Type B pancreatic cell (in vitro differentiated cells): ENCODE data around the gene IKZF4. TPM values are rescaled to one million over a fixed set of nuclear protein-coding genes. Genes with fewer than 3 reads are reported as not detected.
"Not testable (repeated sequence)": the region's sequence is repeated elsewhere in the genome, so short reads cannot be mapped to it uniquely, and the experiment has no call there.

Experiments used
- DNase-seq: peaks from one replicate; pipeline ENCODE4 v3.0.0; 2021; ENCODE audit warnings: mixed read lengths; ENCODE audit not compliant: unreplicated experiment; ENCODE audit errors: extremely low spot score
- H3K27ac Mint-ChIP-seq: 2 replicates; pipeline ENCODE4 v1.8.0; 2021; ENCODE audit warnings: mild to moderate bottlenecking, mixed read lengths
- H3K27me3 Mint-ChIP-seq: 2 replicates; pipeline ENCODE4 v1.8.0; 2021; ENCODE audit warnings: mixed read lengths
- H3K36me3 Mint-ChIP-seq: 2 replicates; pipeline ENCODE4 v1.8.0; 2021; ENCODE audit warnings: mixed read lengths
- H3K4me1 Mint-ChIP-seq: one replicate; pipeline ENCODE4 v1.8.0; 2021; ENCODE audit warnings: mixed read lengths; ENCODE audit not compliant: unreplicated experiment
- H3K4me3 Mint-ChIP-seq: 2 replicates; pipeline ENCODE4 v1.8.0; 2021; ENCODE audit warnings: mild to moderate bottlenecking, mixed read lengths
- H3K9me3 Mint-ChIP-seq: 2 replicates; pipeline ENCODE4 v1.8.0; 2021; ENCODE audit warnings: mixed read lengths
- CTCF ChIP-seq: fragments of 200-600 bp; sonication (generic); conservative IDR thresholded peaks from 2 replicates; pipeline ENCODE4 v1.5.0; 2021; ENCODE audit warnings: antibody characterized with exemption, mild to moderate bottlenecking
- total RNA-seq: library from RNA; stranded (reverse); gene quantifications from 2 replicates; pipeline ENCODE4 v1.2.1, GENCODE V29; 2021; ENCODE audit warnings: low replicate concordance

Gene IKZF4
- total RNA-seq, 1 donor from 2014 or later, result 21.0 TPM

- DNase-seq, result no peak
- Mint-ChIP-seq H3K4me1 (peaks cover 27% of the 10 kb centered on the region), H3K27me3 (no peaks in the 10 kb centered on the region), H3K36me3 (peaks cover 17% of the 10 kb centered on the region), H3K4me3 (peak overlapping the region; percentile 98), H3K27ac (peak overlapping the region; percentile 96), H3K9me3 (no peaks in the 10 kb centered on the region)
- TF ChIP-seq CTCF, result no peak
Measured at GRCh38 chr12:56042843-56043242, 22.0 kb downstream of the IKZF4 start.

- no peak for DNase-seq
- H3K27me3 Mint-ChIP-seq, result no peaks in the 10 kb centered on the region
- no peak for TF ChIP-seq CTCF
- peak overlapping the region; percentile 42 for H3K27ac Mint-ChIP-seq
- peaks cover 17% of the 10 kb centered on the region for H3K36me3 Mint-ChIP-seq
- H3K9me3 Mint-ChIP-seq, result no peaks in the 10 kb centered on the region
- no peak overlapping the region for H3K4me3 Mint-ChIP-seq
- H3K4me1 Mint-ChIP-seq, result peaks cover 20% of the 10 kb centered on the region
Measured at GRCh38 chr12:56046027-56046780, 25.4 kb downstream of the IKZF4 start.

DNA sequence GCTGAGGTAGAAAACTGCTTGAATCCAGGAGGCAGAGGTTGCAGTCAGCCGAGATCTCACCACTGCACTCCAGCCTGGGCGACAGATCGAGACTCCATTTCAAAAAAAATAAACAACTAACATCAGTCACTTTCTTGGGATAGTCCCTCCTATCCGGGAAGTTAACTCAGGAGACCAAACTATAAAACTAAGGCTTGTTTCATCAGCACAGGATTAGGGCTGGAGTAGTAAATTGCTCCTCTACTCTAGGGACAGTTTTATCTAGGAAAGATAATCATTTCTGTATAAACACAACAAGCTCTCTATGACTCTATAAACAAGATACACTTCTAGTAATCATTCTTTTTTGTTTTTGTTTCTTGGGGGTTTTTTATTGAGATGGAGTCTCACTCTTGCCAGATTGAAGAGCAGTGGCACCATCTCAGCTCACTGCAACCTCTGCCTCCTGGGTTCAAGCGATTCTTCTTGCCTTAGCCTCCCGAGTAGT lies 32.6 kb downstream of the IKZF4 start:
- Mint-ChIP-seq H3K27me3 (no peaks in the 10 kb centered on the region), H3K36me3 (no peaks in the 10 kb centered on the region), H3K4me3 (no peak overlapping the region), H3K27ac (no peak overlapping the region), H3K9me3 (no peaks in the 10 kb centered on the region), H3K4me1 (no peaks in the 10 kb centered on the region)
- TF ChIP-seq CTCF, result no peak
- DNase-seq, result no peak

DNA sequence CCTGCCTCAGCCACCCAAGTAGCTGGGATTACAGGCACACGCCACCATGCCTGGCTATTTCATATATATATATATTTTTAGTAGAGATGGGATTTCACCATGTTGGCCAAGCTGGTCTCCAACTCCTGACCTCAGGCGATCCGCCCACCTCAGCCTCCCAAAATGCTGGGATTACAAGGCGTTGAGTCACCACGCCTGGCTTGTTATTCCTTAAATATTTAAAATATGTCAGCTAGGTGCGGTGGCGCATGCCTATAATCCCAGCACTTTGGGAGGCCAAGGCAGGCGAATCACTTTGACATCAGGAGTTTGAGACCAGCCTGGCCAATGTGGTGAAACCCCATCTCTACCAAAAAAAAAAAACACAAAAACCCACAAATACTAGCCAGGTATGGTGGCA lies 39.1 kb downstream of the IKZF4 start:
- H3K4me1 Mint-ChIP-seq, H3K9me3 Mint-ChIP-seq, H3K27ac Mint-ChIP-seq, H3K4me3 Mint-ChIP-seq, H3K36me3 Mint-ChIP-seq, DNase-seq, H3K27me3 Mint-ChIP-seq: not testable (repeated sequence)

- no peaks in the 10 kb centered on the region for H3K9me3 Mint-ChIP-seq
- H3K36me3 Mint-ChIP-seq, result no peaks in the 10 kb centered on the region
- DNase-seq, result no peak
- TF ChIP-seq CTCF, result no peak
- no peak overlapping the region for H3K27ac Mint-ChIP-seq
- H3K27me3 Mint-ChIP-seq, result peaks cover 3% of the 10 kb centered on the region
- no peak overlapping the region for H3K4me3 Mint-ChIP-seq
- no peaks in the 10 kb centered on the region for H3K4me1 Mint-ChIP-seq
Measured at GRCh38 chr12:56061982-56062381, 41.1 kb downstream of the IKZF4 start.

DNA sequence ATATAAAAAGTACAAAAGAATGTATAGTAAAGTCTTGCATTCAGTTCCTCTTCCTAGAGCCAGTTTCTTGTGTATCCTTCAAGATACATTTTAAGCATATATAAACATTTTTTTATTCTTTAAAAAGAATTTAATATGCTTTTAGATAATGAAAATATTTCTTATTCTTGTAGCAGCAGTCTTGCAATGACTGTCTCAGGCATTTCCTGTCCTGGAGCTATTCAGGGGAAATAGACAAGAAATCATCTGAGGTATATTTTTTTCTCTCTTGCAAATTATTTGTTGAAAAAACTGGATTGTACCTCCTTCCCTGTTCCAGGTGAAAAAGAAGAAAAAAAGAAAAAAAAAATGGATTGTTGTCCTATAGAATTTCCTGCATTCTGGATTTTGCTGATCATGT lies 42.2 kb downstream of the IKZF4 start:
- H3K4me1 Mint-ChIP-seq, result no peaks in the 10 kb centered on the region
- H3K27me3 Mint-ChIP-seq, result peaks cover 3% of the 10 kb centered on the region
- H3K27ac Mint-ChIP-seq, result no peak overlapping the region
- no peak overlapping the region for H3K4me3 Mint-ChIP-seq
- DNase-seq, result no peak
- no peak for TF ChIP-seq CTCF
- H3K36me3 Mint-ChIP-seq, result no peaks in the 10 kb centered on the region
- no peaks in the 10 kb centered on the region for H3K9me3 Mint-ChIP-seq
